Endothelial cell (in vitro differentiated cells): Measurements from ENCODE around the gene SYMPK. TPM values are rescaled to one million over a fixed set of nuclear protein-coding genes. Genes with fewer than 3 reads are reported as not detected.

Experiments
- DNase-seq: peaks from one replicate; pipeline ENCODE4 v3.0.0; 2021; ENCODE audit warnings: low spot score
- H3K27ac Mint-ChIP-seq: one replicate; pipeline ENCODE4 v1.8.0; 2021; ENCODE audit warnings: mixed read lengths, inconsistent platforms; ENCODE audit not compliant: unreplicated experiment
- H3K27me3 Mint-ChIP-seq: one replicate; pipeline ENCODE4 v1.8.0; 2021; ENCODE audit warnings: mild to moderate bottlenecking, moderate library complexity, mixed read lengths, inconsistent platforms; ENCODE audit not compliant: unreplicated experiment
- H3K36me3 Mint-ChIP-seq: one replicate; pipeline ENCODE4 v1.8.0; 2021; ENCODE audit warnings: mild to moderate bottlenecking, low read depth, mixed read lengths, inconsistent platforms; ENCODE audit not compliant: unreplicated experiment
- H3K4me1 Mint-ChIP-seq: one replicate; pipeline ENCODE4 v1.8.0; 2021; ENCODE audit warnings: mild to moderate bottlenecking, mixed read lengths, inconsistent platforms; ENCODE audit not compliant: unreplicated experiment
- H3K4me3 Mint-ChIP-seq: one replicate; pipeline ENCODE4 v1.8.0; 2021; ENCODE audit warnings: mild to moderate bottlenecking, mixed read lengths, inconsistent platforms; ENCODE audit not compliant: unreplicated experiment
- H3K9me3 Mint-ChIP-seq: one replicate; pipeline ENCODE4 v1.8.0; 2021; ENCODE audit warnings: mixed read lengths, inconsistent platforms; ENCODE audit not compliant: unreplicated experiment
- CTCF ChIP-seq: fragments of 200-600 bp; sonication (generic); IDR thresholded peaks from one replicate; pipeline ENCODE4 v1.5.0; 2021; ENCODE audit warnings: antibody characterized with exemption; ENCODE audit not compliant: unreplicated experiment
- total RNA-seq: library from RNA; stranded (reverse); fragmentation: NEBNext Ultra II Directional; extraction: Animal tissue kit (Norgen Biotek cat#: 25700); gene quantifications from one replicate; pipeline ENCODE4 v1.2.1, GENCODE V29; 2021; ENCODE audit not compliant: unreplicated experiment

SYMPK gene
- total RNA-seq, 1 donor from 2014 or later, result 70.7 TPM

- Mint-ChIP-seq H3K27ac (no peak overlapping the region), H3K4me1 (peaks cover 12% of the 10 kb centered on the region), H3K4me3 (no peak overlapping the region), H3K27me3 (peaks cover 21% of the 10 kb centered on the region), H3K9me3 (no peaks in the 10 kb centered on the region), H3K36me3 (peaks cover 20% of the 10 kb centered on the region)
- DNase-seq, result no peak
- no peak for TF ChIP-seq CTCF
Observed at GRCh38 chr19:45780146-45780447, 82.8 kb downstream of the SYMPK start.

- DNase-seq, result peak; percentile 89
- Mint-ChIP-seq H3K36me3 (peaks cover 27% of the 10 kb centered on the region), H3K4me1 (peaks cover 12% of the 10 kb centered on the region), H3K4me3 (peak overlapping the region; percentile 52), H3K27me3 (peaks cover 21% of the 10 kb centered on the region), H3K9me3 (no peaks in the 10 kb centered on the region), H3K27ac (no peak overlapping the region)
- TF ChIP-seq CTCF, result peak; percentile 59
Observed at GRCh38 chr19:45779231-45780145, 83.5 kb downstream of the SYMPK start.

DNA sequence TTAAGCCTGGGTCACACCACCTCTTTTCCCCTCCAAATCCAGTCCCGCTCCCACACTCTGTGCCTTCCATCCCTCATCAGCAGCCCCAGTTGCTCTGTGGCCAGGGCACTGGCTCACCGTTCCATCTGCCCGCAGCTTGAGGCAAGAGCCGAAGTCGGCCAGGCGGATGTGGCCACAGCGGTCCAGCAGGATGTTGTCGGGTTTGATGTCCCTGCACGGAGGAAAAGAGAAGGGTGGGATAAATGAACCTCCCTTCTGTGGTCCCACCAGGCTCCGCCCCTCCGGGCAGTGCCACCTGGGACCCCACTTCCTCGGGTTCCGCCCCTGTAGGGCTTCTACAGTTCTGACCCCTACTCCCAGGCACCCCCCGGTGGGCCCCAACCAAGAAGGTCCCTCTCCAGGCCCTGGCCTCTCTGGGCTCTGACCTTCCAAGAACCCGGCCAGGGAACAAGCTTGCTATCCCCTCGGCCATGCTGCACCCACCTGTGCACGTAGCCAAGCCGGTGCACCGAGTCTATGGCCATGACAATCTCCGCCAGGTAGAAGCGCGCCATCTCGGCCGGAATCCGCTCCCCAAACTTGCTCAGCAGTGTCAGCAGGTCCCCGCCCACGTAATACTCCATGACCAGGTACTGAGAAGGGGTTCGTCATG is 84.8 kb downstream of the SYMPK start:
- Mint-ChIP-seq H3K27me3 (peaks cover 20% of the 10 kb centered on the region), H3K36me3 (peaks cover 31% of the 10 kb centered on the region), H3K4me1 (peaks cover 12% of the 10 kb centered on the region), H3K4me3 (no peak overlapping the region), H3K9me3 (no peaks in the 10 kb centered on the region), H3K27ac (no peak overlapping the region)
- DNase-seq, result no peak
- no peak for TF ChIP-seq CTCF

GRCh38 chr19:45777395-45777961 is 85.5 kb downstream of the SYMPK start:
- no peak overlapping the region for H3K27ac Mint-ChIP-seq
- peaks cover 35% of the 10 kb centered on the region for H3K36me3 Mint-ChIP-seq
- no peak overlapping the region for H3K4me3 Mint-ChIP-seq

More at GRCh38 chr19:45777395-45777961, 85.5 kb downstream of the SYMPK start:
- TF ChIP-seq CTCF, result no peak
- no peak for DNase-seq
- H3K9me3 Mint-ChIP-seq, result no peaks in the 10 kb centered on the region
- H3K27me3 Mint-ChIP-seq, result peaks cover 20% of the 10 kb centered on the region
- peaks cover 12% of the 10 kb centered on the region for H3K4me1 Mint-ChIP-seq
